Activated CD4-positive, alpha-beta T cell treated with anti-CD3 and anti-CD28 coated beads, Interleukin-2, amount 50 U/mL, for 48 hours (primary cell): Measurements from ENCODE around the gene TOGARAM1.

Experiments used
- DNase-seq, 2 experiments: peaks; one replicate each; pipeline ENCODE4 v3.0.0-alpha.2; 2020

The TOGARAM1 gene

DNA sequence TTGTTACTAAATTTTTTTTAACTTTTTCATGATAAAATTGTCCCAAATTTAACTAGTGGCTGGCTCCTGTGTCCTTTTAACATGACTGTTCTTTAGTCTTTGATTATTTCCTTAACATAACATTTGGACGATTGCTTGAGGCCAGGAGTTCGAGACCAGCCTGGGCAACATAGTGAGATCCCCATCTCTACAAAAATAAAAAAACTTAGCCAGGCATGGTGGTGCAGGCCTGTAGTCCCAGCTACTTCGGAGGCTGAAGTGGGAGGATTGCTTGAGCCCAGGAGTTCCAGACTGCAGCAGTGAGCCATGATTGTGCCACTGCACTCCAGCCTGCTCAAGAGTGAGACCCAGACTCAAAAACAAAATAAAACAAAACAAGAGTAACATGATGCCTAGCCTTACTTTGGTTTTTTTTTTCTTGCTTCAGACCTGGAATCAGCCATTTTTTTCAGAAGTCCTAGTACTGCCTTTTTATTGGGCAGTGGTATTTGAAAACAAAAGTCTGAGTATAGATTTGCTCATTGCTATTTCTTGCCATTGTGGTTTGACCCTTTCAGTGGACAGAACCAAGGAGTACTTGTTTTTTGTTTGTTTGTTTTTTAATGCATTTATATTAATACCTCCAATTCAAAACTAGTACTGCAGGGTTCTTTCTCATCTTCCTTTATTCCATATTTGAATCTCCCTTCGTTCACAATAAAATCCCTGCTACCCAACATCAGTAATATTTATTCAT, 4.8 kb downstream of the TOGARAM1 start:
- DNase-seq = no peak

DNA sequence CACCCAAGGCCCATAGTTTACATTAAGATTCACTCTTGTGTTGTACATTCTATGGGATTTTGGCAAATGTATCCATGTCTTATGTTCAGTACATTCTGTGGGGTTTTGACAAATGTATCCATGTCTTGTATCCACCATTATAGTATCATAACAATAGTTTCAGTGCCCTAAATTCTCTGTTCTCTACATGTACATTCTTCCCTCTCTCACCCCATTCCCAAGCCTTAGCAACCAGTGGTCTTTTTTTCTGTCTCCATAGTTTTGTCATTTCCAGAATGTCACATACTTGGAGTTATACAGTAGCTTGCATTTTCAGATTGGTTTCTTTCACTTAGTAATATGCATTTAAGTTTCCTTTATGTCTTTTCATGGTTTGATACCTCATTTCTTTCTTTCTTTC, 6.7 kb downstream of the TOGARAM1 start:
- DNase-seq = no peak

DNA sequence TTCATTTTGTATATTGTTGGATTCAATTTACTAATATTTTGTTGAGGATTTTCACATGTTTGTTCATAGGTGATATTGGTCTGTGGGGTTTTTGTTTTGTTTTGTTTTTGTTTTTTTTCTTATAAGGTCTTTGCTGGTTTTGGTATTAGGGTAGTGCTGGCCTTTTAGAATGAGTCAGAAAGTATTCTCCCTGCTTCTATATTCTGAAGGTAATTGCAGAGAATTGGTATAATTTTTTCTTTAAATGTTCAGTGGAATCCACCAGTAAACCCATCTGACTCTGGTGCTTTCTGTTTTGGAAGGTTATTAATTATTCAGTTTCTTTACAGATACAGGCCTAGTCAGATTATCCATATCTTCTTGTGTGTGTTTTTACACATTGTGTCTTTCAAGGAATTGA, 8.9 kb downstream of the TOGARAM1 start:
- DNase-seq = no peak

DNA sequence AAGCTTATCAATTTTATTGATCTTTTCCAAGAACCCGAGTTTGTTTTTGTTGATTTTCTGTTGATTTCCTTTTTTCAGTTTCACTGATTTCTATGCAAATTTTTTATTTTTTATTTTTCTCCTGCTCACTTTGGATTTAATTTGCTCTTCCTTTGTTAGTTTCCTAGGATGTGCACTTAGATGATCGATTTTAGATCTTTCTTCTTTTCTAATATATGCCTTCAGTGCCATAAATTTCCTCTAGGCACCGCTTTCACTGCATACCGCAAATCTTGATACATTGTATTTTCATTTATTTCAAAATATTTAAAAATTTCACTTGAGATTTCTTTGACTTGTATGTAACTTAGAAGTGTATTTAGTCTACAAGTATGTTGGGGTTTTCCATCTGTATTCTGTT, 9.5 kb downstream of the TOGARAM1 start:
- DNase-seq = no peak

DNA sequence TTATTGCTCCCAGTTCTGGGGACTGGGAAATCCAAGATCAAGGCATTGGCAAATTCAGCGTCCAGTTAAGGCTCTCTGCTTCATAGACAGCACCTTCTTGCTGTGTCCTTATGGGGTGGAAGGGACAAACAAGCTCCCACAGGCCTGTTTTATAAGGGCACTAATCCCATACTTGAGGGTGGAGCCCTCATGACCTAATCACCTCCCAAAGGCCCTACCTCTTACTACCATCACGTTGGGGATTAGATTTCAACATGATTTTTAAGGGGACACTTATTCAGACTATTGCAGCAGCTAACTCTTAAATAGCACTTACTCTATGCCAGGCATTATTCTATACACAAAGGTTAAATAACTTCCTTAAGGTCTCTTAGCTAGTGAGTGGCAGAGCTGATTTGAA, 17.3 kb downstream of the TOGARAM1 start:
- DNase-seq = no peak

GRCh38 chr14:44979740-44980356, 17.9 kb downstream of the TOGARAM1 start:
- no peak for DNase-seq

- DNase-seq = no peak
These were observed 19.2 kb downstream of the TOGARAM1 start for GRCh38 chr14:44981198-44981597.

DNA sequence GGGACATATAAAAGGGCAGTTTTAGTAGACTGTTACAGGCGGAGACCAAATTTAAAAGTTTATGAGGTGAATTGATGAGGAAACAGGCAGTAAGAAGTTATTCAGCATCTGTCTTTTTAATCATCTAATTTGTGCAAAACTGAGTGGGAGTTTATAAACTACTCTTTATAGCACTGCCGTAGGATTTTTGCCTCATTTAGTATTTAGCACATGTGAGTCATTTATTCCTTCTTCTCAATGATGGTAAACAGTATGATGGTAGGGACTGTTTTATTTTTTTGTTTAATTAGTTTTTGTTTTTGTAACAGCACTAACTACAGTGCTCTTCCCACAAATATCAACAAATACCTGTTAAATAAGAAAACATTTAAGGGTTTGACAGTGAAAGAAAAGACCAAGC, 20.6 kb downstream of the TOGARAM1 start:
- DNase-seq = no peak

GRCh38 chr14:44988694-44989093, 26.7 kb downstream of the TOGARAM1 start:
- no peak for DNase-seq

DNA sequence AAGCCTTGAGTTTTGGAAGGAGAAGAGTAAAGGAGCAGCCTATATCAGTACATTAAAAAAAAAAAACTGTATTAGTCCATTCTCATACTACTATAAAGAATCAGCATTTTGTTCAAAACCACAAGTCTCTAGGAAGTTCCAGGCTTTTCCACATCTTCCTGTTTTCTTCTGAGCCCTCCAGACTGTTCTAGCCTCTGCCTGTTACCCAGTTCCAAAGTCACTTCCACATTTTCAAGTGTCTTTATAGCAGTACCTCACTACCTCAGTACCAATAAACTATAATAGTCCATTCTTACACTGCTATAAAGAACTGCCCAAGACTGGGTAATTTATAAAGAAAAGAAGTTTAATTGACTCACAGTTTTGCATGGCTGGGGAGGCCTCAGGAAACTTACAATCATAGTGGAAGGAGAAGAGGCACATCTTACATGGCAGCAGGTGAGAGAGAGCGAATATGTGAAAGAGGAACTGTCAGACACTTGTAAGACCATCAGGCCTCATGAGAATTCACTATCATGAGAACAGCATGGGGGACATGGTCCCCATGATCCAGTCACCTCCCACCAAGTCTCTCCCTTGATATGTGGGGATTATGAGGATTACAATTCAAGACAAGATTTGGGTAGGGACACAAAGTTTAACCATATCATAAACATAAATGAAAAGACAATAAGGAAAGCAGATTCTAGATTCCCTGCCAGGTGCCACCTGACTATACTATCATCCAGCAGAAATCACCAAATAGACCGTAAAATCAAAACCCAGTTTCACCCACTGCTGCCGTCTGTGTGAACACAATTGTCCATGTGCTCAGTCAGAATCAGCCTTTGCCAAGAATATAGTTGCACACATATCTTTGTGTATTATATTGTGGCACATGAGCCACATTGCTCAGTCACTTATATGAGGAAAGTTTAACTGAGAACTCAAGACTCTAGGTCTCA, 27.8 kb downstream of the TOGARAM1 start:
- DNase-seq = no peak

DNA sequence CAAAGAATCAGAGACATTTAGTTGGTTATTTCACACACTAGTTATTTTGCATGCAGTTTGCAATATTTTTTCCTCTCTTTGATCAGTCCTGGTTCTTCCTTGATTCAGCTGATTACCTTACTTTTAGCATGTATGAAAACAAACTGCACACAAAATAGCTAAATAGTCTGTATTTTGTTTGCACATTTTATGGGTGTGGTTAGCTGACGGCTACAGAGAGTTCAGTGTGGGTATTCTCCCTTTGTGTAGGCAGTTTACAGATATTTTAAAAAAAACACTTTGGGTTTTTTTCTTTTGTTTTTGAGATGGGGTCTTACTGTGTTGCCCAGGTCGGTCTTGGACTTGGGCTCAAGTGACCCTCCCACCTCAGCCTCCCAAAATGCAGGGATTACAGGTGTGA, 28.5 kb downstream of the TOGARAM1 start:
- DNase-seq = no peak

- no peak for DNase-seq
These were observed 33.2 kb downstream of the TOGARAM1 start for GRCh38 chr14:44995196-44995595.

- DNase-seq = no peak
These were observed 33.8 kb downstream of the TOGARAM1 start for GRCh38 chr14:44995770-44996294.

DNA sequence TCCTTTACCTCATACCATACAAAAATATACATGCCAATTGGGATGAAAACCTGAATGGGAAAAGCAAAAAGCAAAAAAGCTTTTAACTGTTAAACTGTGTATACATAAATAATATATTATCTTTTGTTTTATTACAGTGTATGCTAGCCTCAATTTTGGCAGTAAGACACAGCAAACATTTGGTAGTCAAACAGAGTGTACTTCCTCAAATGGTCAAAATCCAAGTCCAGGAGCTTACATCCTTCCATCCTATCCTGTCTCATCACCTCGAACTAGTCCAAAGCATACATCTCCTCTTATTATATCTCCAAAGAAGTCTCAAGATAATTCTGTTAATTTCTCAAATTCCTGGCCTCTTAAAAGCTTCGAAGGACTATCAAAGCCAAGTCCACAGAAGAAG, 41.9 kb downstream of the TOGARAM1 start:
- no peak for DNase-seq

- no peak for DNase-seq
These were observed 53.1 kb downstream of the TOGARAM1 start for GRCh38 chr14:45015133-45015532.

- DNase-seq = no peak
These were observed 66.2 kb downstream of the TOGARAM1 start for GRCh38 chr14:45028107-45028626.

- no peak for DNase-seq
These were observed 72.7 kb downstream of the TOGARAM1 start for GRCh38 chr14:45034730-45035129.

DNA sequence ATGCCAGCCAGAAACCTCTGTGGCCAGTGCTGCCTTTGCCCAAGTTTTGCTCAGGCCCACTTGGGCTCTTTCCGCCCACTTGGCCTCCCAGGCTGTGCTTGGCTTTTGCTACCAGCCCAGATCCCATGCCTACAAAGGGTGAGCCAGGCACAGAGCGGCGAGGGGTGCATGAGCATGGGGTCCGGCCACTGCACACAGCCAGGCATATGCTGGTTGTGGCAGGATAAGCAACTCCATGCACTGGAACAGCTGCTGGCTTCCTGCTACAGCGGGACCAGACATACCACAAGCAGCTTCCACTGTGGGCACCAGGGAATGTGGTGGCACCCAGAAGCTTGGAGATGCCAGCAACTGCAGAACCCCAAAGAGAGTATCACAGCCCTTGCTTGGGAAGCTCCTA, 76.3 kb downstream of the TOGARAM1 start:
- no peak for DNase-seq

DNA sequence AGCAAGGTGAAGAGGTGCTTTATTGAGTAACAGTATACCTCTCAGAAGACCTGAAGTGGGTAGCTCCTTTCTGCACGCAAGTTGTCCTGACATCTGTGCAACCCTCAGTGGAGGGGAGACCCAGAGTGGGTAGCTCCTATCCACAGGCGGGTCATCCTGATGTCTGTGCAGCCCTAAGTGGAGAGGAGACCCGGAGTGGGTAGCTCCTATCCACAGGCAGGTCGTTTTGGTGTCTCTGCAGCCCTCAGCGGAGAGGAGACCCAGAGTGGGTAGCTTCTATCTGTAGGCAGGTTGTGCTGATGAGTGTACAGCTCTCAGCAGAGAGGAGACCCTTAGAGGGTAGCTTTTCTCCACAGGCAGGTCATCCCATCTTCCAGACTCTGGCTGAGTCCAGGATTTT, 76.9 kb downstream of the TOGARAM1 start:
- DNase-seq = no peak

GRCh38 chr14:45039390-45039789, 77.4 kb downstream of the TOGARAM1 start:
- no peak for DNase-seq

DNA sequence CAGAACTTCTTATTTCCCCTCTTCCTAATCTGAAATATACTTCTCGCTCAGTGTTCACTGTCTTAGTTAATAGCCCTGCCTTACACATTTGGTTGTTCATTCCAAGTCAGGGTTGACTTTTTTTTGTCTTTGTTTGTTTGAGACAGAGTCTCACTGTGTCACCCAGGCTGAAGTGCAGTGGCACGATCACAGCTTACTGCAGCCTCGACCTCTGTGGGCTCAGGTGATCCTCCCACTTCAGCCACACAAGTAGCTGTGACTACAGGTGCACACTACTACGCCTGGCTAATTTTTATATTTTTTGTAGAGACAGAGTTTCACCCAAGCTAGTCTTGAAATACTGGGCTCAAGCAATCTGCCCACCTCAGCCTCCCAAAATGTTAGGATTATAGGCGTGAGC, 79.7 kb downstream of the TOGARAM1 start:
- DNase-seq = no peak

GRCh38 chr14:45044638-45045037, 82.6 kb downstream of the TOGARAM1 start:
- DNase-seq = no peak

- no peak for DNase-seq
These were observed 86.4 kb downstream of the TOGARAM1 start for GRCh38 chr14:45048385-45048784.
